Osteoblast (primary cell): Measurements from ENCODE around the gene SLFN14. TPM values are rescaled to one million over a fixed set of nuclear protein-coding genes. Genes with fewer than 3 reads are reported as not detected.

Source experiments
- DNase-seq: peaks from one replicate; pipeline ENCODE4 v3.0.0; 2011; ENCODE audit warnings: low spot score, mixed read lengths; ENCODE audit not compliant: insufficient read length; ENCODE audit errors: missing footprints
- H2AFZ ChIP-seq: 2 replicates; pipeline ENCODE4 v1.6.0; 2011; ENCODE audit warnings: mild to moderate bottlenecking, low read length
- H3K27ac ChIP-seq: 2 replicates; pipeline ENCODE4 v1.5.1; 2011; ENCODE audit warnings: mild to moderate bottlenecking, low read depth, low read length, moderate library complexity
- H3K27me3 ChIP-seq: 2 replicates; pipeline ENCODE4 v1.6.0; 2012; ENCODE audit warnings: mild to moderate bottlenecking, control low read depth, inconsistent platforms, low read length, moderate library complexity; ENCODE audit not compliant: insufficient read depth
- H3K36me3 ChIP-seq: 2 replicates; pipeline ENCODE4 v1.5.1; 2011; ENCODE audit warnings: mild to moderate bottlenecking, low read length, control low read depth, moderate library complexity; ENCODE audit not compliant: insufficient read depth
- H3K4me1 ChIP-seq: 2 replicates; pipeline ENCODE4 v1.5.1; 2011; ENCODE audit warnings: mild to moderate bottlenecking, low read length, control low read depth, moderate library complexity; ENCODE audit not compliant: insufficient read depth
- H3K4me2 ChIP-seq: 2 replicates; pipeline ENCODE4 v1.6.0; 2011; ENCODE audit warnings: mild to moderate bottlenecking, low read length; ENCODE audit not compliant: insufficient read depth
- H3K4me3 ChIP-seq: fragments of 200-600 bp; sonication (generic); 3 replicates; pipeline ENCODE4 v1.5.1; 2012; ENCODE audit warnings: mild to moderate bottlenecking, low read length, inconsistent platforms; ENCODE audit not compliant: insufficient read depth
- H3K79me2 ChIP-seq: 2 replicates; pipeline ENCODE4 v1.6.0; 2012; ENCODE audit warnings: mild to moderate bottlenecking, low read length, control low read depth, inconsistent platforms; ENCODE audit not compliant: insufficient read depth
- H3K9me3 ChIP-seq: 2 replicates; pipeline ENCODE4 v1.5.1; 2011; ENCODE audit warnings: low read depth, low read length, control low read depth
- H4K20me1 ChIP-seq: 2 replicates; pipeline ENCODE4 v1.6.0; 2012; ENCODE audit warnings: mild to moderate bottlenecking, low read length, control low read depth; ENCODE audit not compliant: insufficient read depth
- CTCF ChIP-seq: IDR thresholded peaks from 2 replicates; pipeline ENCODE4 v1.5.1; 2011; ENCODE audit warnings: mild to moderate bottlenecking, low read depth, low read length, moderate library complexity; ENCODE audit errors: extremely low read depth
- total RNA-seq: library from RNA; depleted of rRNA; stranded (reverse); fragments of >200 nt; gene quantifications from 2 replicates; pipeline ENCODE4 v1.2.3, GENCODE V29; 2012

Gene SLFN14
- total RNA-seq, 1 donor: under 0.01 TPM

GRCh38 chr17:35553310-35553709 lies 7.3 kb downstream of the SLFN14 start:
- H3K4me3 ChIP-seq: no peak overlapping the region
- no peaks in the 10 kb centered on the region for H3K36me3 ChIP-seq
- DNase-seq: no peak
- H3K9me3 ChIP-seq: no peaks in the 10 kb centered on the region
- no peak overlapping the region for H3K4me2 ChIP-seq
- H3K4me1 ChIP-seq: no peaks in the 10 kb centered on the region
- H3K27me3 ChIP-seq: peaks cover 27% of the 10 kb centered on the region
- H2AFZ ChIP-seq: no peak overlapping the region
- H4K20me1 ChIP-seq: no peaks in the 10 kb centered on the region
- TF ChIP-seq CTCF: no peak
- H3K27ac ChIP-seq: no peak overlapping the region
- no peaks in the 10 kb centered on the region for H3K79me2 ChIP-seq

GRCh38 chr17:35548978-35549377 lies 11.6 kb downstream of the SLFN14 start:
- Histone ChIP-seq H3K9me3 (no peaks in the 10 kb centered on the region), H3K79me2 (no peaks in the 10 kb centered on the region), H3K4me3 (no peak overlapping the region), H4K20me1 (no peaks in the 10 kb centered on the region), H3K4me1 (no peaks in the 10 kb centered on the region), H3K36me3 (no peaks in the 10 kb centered on the region), H3K27me3 (peaks cover 38% of the 10 kb centered on the region), H3K27ac (no peak overlapping the region), H2AFZ (no peak overlapping the region), H3K4me2 (no peak overlapping the region)
- no peak for DNase-seq
- TF ChIP-seq CTCF: no peak

- no peak for DNase-seq
- TF ChIP-seq CTCF: no peak
- H3K36me3 ChIP-seq: no peaks in the 10 kb centered on the region
These were observed 12.3 kb downstream of the SLFN14 start for GRCh38 chr17:35548208-35548810.

GRCh38 chr17:35546487-35546886 lies 14.1 kb downstream of the SLFN14 start:
- Histone ChIP-seq H3K9me3 (no peaks in the 10 kb centered on the region), H4K20me1 (no peaks in the 10 kb centered on the region), H3K4me3 (no peak overlapping the region), H3K79me2 (no peaks in the 10 kb centered on the region), H3K4me1 (no peaks in the 10 kb centered on the region), H3K36me3 (no peaks in the 10 kb centered on the region), H3K4me2 (no peak overlapping the region), H3K27ac (no peak overlapping the region), H3K27me3 (peaks cover 30% of the 10 kb centered on the region), H2AFZ (no peak overlapping the region)
- no peak for TF ChIP-seq CTCF
- DNase-seq: no peak

More at GRCh38 chr17:35548208-35548810, 12.3 kb downstream of the SLFN14 start:
- H3K79me2 ChIP-seq: no peaks in the 10 kb centered on the region
- H4K20me1 ChIP-seq: no peaks in the 10 kb centered on the region
- H3K4me1 ChIP-seq: no peaks in the 10 kb centered on the region
- H3K4me3 ChIP-seq: no peak overlapping the region
- H3K9me3 ChIP-seq: no peaks in the 10 kb centered on the region
- no peak overlapping the region for H2AFZ ChIP-seq
- no peak overlapping the region for H3K27ac ChIP-seq
- no peak overlapping the region for H3K4me2 ChIP-seq
- peaks cover 37% of the 10 kb centered on the region for H3K27me3 ChIP-seq
